ENCODE data around the gene OPCML. TPM values are rescaled to one million over a fixed set of nuclear protein-coding genes. Genes with fewer than 3 reads are reported as not detected.

The OPCML gene
- total and polyA plus RNA-seq, 2 donors (not counting 1 experiment from before 2014, with no cell fraction given): not detected

- DNase-seq (no peak), ATAC-seq (ENCODE audit: low read depth) (no peak)
- Mint-ChIP-seq H3K9me3 (ENCODE audit: insufficient read depth) (peaks cover 3% of the 10 kb centered on the region), H3K4me1 (no peaks in the 10 kb centered on the region), H3K27me3 (no peaks in the 10 kb centered on the region), H3K27ac (no peak overlapping the region), H3K4me3 (no peak overlapping the region)
- Histone ChIP-seq H3K4me3 (ENCODE audit: control extremely low read depth in 1 of 5, extremely low read depth in 1 of 5, insufficient read depth in 1 of 5, low read depth in 2 of 5, low read length in 4 of 5) (no peak overlapping the region), H3K27ac (ENCODE audit: low read length in 2 of 2) (no peak overlapping the region), H3K4me2 (replicated peaks; ENCODE audit: low read depth, low read length, poor library complexity, severe bottlenecking) (no peak overlapping the region), H2AFZ (ENCODE audit: insufficient read depth, low read depth, low read length, poor library complexity, severe bottlenecking) (no peak overlapping the region), H3K4me1 (ENCODE audit: control insufficient read depth in 2 of 2, insufficient read depth in 2 of 2, low read length in 2 of 2) (no peaks in the 10 kb centered on the region), H3K36me3 (replicated peaks in 1 of 2; ENCODE audit: control extremely low read depth in 1 of 2, control insufficient read depth in 1 of 2, extremely low read depth in 1 of 2, insufficient read depth in 2 of 2, low read length in 1 of 2) (no peaks in the 10 kb centered on the region), H3K9ac (ENCODE audit: low read length) (no peak overlapping the region), H4K20me1 (ENCODE audit: control insufficient read depth, insufficient read depth, low read length, poor library complexity, severe bottlenecking) (no peaks in the 10 kb centered on the region), H3K27me3 (replicated peaks in 1 of 4; ENCODE audit: control extremely low read depth in 1 of 4, control insufficient read depth in 3 of 4, insufficient read depth in 4 of 4, low read length in 3 of 4) (no peaks in the 10 kb centered on the region), H3K9me3 (ENCODE audit: control extremely low read depth in 1 of 3, control insufficient read depth in 2 of 3, insufficient read depth in 1 of 3, low read length in 2 of 3) (peaks cover 0 to 3% (median 0%) of the 10 kb centered on the region in 3 donors), H3K79me2 (ENCODE audit: control insufficient read depth, insufficient read depth, low read length) (no peaks in the 10 kb centered on the region)
- 67% methylated on average over 1 of the region's 9 CpGs for WGBS (ENCODE audit: insufficient coverage)
- intact Hi-C loops (cut with micrococcal nuclease): no loop called here
- ChIA-PET POLR2A (no interaction called here), CTCF (no interaction called here)
- TF ChIP-seq CTCF (IDR thresholded peaks at IDR 0.05) (no peak), EZH2 (IDR thresholded peaks at IDR 0.05; ENCODE audit: borderline replicate concordance, insufficient read depth, low read depth, low read length, poor library complexity, severe bottlenecking) (no peak)
These were observed 926.3 kb downstream of the OPCML start for GRCh38 chr11:132605825-132606570.

GRCh38 chr11:132604431-132604830 is 927.9 kb downstream of the OPCML start:
- Mint-ChIP-seq H3K4me1 (no peaks in the 10 kb centered on the region), H3K27me3 (no peaks in the 10 kb centered on the region), H3K9me3 (ENCODE audit: insufficient read depth) (peaks cover 3% of the 10 kb centered on the region), H3K4me3 (no peak overlapping the region), H3K27ac (no peak overlapping the region)
- ATAC-seq (ENCODE audit: low read depth) (no peak), DNase-seq (no peak)
- ChIA-PET POLR2A (no interaction called here), CTCF (interaction anchor here (0.7 kb wide), 1 partner anchor 74 kb away, joined by 4 read pairs; no protein-coding TSS in a partner anchor)
- H3K36me3 ChIP-seq (replicated peaks in 1 of 2; ENCODE audit: control extremely low read depth in 1 of 2, control insufficient read depth in 1 of 2, extremely low read depth in 1 of 2, insufficient read depth in 2 of 2, low read length in 1 of 2): no peaks in the 10 kb centered on the region
- TF ChIP-seq EZH2 (IDR thresholded peaks at IDR 0.05; ENCODE audit: borderline replicate concordance, insufficient read depth, low read depth, low read length, poor library complexity, severe bottlenecking): no peak
- no peak for TF ChIP-seq CTCF (IDR thresholded peaks at IDR 0.05)
- no peak overlapping the region for H3K4me2 ChIP-seq (replicated peaks; ENCODE audit: low read depth, low read length, poor library complexity, severe bottlenecking)
- H2AFZ ChIP-seq (ENCODE audit: insufficient read depth, low read depth, low read length, poor library complexity, severe bottlenecking): no peak overlapping the region
- no peak overlapping the region for H3K27ac ChIP-seq (ENCODE audit: low read length in 2 of 2)
- H3K9ac ChIP-seq (ENCODE audit: low read length): no peak overlapping the region
- H3K4me1 ChIP-seq (ENCODE audit: control insufficient read depth in 2 of 2, insufficient read depth in 2 of 2, low read length in 2 of 2): no peaks in the 10 kb centered on the region
- H3K79me2 ChIP-seq (ENCODE audit: control insufficient read depth, insufficient read depth, low read length): no peaks in the 10 kb centered on the region
- WGBS (ENCODE audit: insufficient coverage): 100% methylated on average over 1 of the region's 2 CpGs
- no peaks in the 10 kb centered on the region for H4K20me1 ChIP-seq (ENCODE audit: control insufficient read depth, insufficient read depth, low read length, poor library complexity, severe bottlenecking)
- intact Hi-C loops (cut with micrococcal nuclease): no loop called here
- H3K27me3 ChIP-seq (replicated peaks in 1 of 4; ENCODE audit: control extremely low read depth in 1 of 4, control insufficient read depth in 3 of 4, insufficient read depth in 4 of 4, low read length in 3 of 4): no peaks in the 10 kb centered on the region
- H3K9me3 ChIP-seq (ENCODE audit: control extremely low read depth in 1 of 3, control insufficient read depth in 2 of 3, insufficient read depth in 1 of 3, low read length in 2 of 3): peaks cover 0 to 3% (median 0%) of the 10 kb centered on the region in 3 donors
- H3K4me3 ChIP-seq (ENCODE audit: control extremely low read depth in 1 of 5, extremely low read depth in 1 of 5, insufficient read depth in 1 of 5, low read depth in 2 of 5, low read length in 4 of 5): no peak overlapping the region
